Urinary bladder (tissue), 4 donors: ENCODE data around the gene PPIL1. TPM values are rescaled to one million over a fixed set of nuclear protein-coding genes. Genes with fewer than 3 reads are reported as not detected.
A peak's percentile ranks its signal among the peaks of the same experiment; 100 is the strongest.
"Not testable (repeated sequence)": the region's sequence is repeated elsewhere in the genome, so short reads cannot be mapped to it uniquely, and the experiment has no call there.

Experiments used
- DNase-seq: peaks from one replicate; pipeline ENCODE4 v3.0.0-alpha.2; 2015; ENCODE audit errors: extremely low spot score
- H3K27ac ChIP-seq: one replicate; pipeline ENCODE4 v1.5.1; 2013; ENCODE audit warnings: low read depth, mild to moderate bottlenecking, moderate library complexity
- H3K36me3 ChIP-seq: one replicate; pipeline ENCODE4 v1.6.1; 2013; ENCODE audit warnings: mild to moderate bottlenecking, moderate library complexity; ENCODE audit not compliant: insufficient read depth
- H3K4me1 ChIP-seq: one replicate; pipeline ENCODE4 v1.6.1; 2013; ENCODE audit warnings: mild to moderate bottlenecking, moderate library complexity; ENCODE audit not compliant: insufficient read depth
- H3K4me3 ChIP-seq: one replicate; pipeline ENCODE4 v1.5.1; 2013; ENCODE audit warnings: low read depth, low read length
- WGBS: extraction: QIAGEN DNeasy Blood & Tissue Kit; methylation state at CpG from one replicate; pipeline ENCODE4 v1.1.7; 2013; 5-methylcytosine and 5-hydroxymethylcytosine counted together
- polyA plus RNA-seq: library from polyadenylated mRNA; stranded (reverse); fragments of 200-250 nt; gene quantifications from one replicate; pipeline ENCODE4 v1.2.3, GENCODE V29; 2013
- total RNA-seq: library from RNA; depleted of rRNA; stranded (reverse); fragments of >200 nt; gene quantifications from one replicate; pipeline ENCODE4 v1.2.3, GENCODE V29; 2014
- donor health status: healthy with polysubstance abuse.
- donor health status: healthy.

Gene PPIL1
- total and polyA plus RNA-seq, 2 donors, result 17.7 to 29.3 TPM

DNA sequence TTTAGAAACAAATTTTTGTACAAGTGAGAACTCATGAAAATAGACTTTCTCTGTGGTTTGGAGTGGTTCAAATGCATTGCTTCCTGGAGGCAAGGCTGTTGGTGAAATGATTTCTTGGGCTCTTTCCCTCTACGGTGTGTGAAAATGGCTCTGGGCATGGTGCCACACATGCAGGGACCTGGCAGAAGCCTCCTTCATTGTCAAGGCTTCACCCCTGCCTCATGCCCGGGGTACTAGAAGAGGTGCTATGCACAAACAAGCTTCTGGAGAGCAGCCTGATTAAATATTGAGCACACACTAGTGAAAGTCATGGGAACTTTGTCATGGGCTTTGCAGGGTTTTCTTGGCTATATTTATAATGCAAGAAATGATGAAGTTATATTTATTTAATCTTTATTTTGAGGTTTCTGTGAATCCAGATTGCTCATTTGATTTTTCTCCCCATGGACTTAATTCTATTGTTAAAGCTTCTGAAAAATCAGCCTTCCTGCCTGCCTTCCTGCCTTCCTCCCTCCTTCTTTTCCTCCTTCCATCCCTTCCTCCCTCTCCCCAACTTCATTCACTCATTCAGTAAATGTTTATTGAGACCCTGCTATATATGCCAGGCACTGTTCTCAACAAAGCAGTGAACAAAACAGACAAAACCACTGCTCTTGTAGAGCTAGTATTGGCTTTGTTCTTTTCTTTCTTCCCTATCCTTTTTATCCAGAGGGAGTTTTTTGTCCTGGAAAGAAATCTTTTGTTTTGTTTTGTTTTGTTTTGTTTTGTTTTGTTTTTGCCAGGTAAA lies 32.1 kb upstream of the PPIL1 start:
- peaks cover 3% of the 10 kb centered on the region for H3K36me3 ChIP-seq

DNA sequence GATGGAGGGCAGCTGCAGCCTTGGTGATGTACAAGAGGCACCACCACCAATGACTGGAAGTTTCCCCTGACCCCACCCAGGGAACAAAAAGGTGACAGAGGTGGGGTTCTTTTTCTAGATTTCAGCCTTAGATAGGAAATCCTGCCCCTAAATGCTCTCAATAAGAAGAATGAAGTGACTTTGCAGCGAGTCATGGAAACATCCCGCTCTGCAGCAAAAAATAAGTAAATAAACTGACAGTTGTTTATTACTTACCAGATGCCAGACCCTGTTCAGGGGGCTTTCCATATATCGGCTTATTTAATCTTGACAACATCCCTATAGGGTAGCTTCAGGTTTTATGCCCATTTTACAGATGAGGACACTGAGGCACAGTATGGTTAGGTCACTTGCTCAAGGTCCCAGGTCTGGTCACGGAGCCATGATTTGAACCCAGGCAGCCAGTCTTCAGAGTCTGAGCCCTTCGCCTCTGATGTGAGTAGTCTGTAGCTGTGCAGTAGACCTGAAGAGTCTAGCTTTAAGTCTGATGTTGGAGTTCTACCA lies 30.3 kb upstream of the PPIL1 start:
- H3K4me1 ChIP-seq, result peaks cover 2% of the 10 kb centered on the region
- 82% methylated on average over 5 of the region's 5 CpGs for WGBS
- no peak overlapping the region for H3K4me3 ChIP-seq
- peaks cover 3% of the 10 kb centered on the region for H3K36me3 ChIP-seq
- DNase-seq, result no peak
- H3K27ac ChIP-seq, result no peak overlapping the region

More for the DNA sequence above, 32.1 kb upstream of the PPIL1 start:
- no peak for DNase-seq
- Histone ChIP-seq H3K4me3 (no peak overlapping the region), H3K4me1 (peaks cover 2% of the 10 kb centered on the region), H3K27ac (no peak overlapping the region)
- 32% methylated on average over 2 of the region's 2 CpGs for WGBS

- Histone ChIP-seq H3K27ac (peak overlapping the region; percentile 29), H3K4me3 (no peak overlapping the region), H3K4me1 (peaks cover 2% of the 10 kb centered on the region), H3K36me3 (peaks cover 3% of the 10 kb centered on the region)
- no peak for DNase-seq
- 48% methylated on average over 4 of the region's 4 CpGs for WGBS
Measured at GRCh38 chr6:36904114-36904513, 29.5 kb upstream of the PPIL1 start.

- H3K4me3 ChIP-seq, result no peak overlapping the region
- no peaks in the 10 kb centered on the region for H3K4me1 ChIP-seq
- 83% methylated on average over 6 of the region's 6 CpGs for WGBS
- H3K36me3 ChIP-seq, result peaks cover 4% of the 10 kb centered on the region
- no peak overlapping the region for H3K27ac ChIP-seq
- no peak for DNase-seq
Measured at GRCh38 chr6:36897609-36898008, 23.0 kb upstream of the PPIL1 start.

- H3K4me1 ChIP-seq, result no peaks in the 10 kb centered on the region
- H3K36me3 ChIP-seq, result peaks cover 4% of the 10 kb centered on the region
- 94% methylated on average over 8 of the region's 8 CpGs for WGBS
- H3K4me3 ChIP-seq, result no peak overlapping the region
- no peak overlapping the region for H3K27ac ChIP-seq
- DNase-seq, result no peak
Measured at GRCh38 chr6:36893976-36894932, 19.7 kb upstream of the PPIL1 start.

- 95% methylated on average over 2 of the region's 2 CpGs for WGBS
- not testable (repeated sequence) for H3K4me3 ChIP-seq, H3K36me3 ChIP-seq, H3K27ac ChIP-seq, DNase-seq, H3K4me1 ChIP-seq
Measured at GRCh38 chr6:36891153-36891552, 16.6 kb upstream of the PPIL1 start.

DNA sequence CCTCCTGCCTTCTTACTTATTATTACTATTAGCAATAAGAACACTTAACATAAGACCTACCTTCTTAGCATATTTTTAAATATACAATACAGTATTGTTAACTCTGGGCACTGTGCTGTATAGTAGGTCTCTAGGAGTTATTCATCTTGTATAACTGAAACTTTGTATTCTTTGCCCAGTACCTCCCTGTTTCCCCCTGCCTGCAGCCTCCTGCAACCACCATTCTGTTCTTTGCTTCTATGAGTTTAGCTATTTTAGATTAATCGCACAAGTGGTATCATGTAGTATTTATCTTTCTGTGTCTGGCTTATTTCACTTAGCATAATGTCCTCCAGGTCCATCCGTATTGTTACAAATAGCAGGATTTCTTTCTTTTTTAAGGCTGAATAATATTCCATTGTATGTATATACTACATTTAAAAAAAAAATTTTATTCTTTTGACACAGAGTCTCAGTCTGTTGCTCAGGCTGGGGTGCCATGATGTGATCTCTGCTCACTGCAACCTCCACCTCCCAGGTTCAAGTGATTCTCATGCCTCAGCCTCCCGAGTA lies 15.6 kb upstream of the PPIL1 start:
- WGBS, result 91% methylated on average over 3 of the region's 3 CpGs
- no peak overlapping the region for H3K4me3 ChIP-seq
- DNase-seq, result no peak
- H3K4me1 ChIP-seq, result no peaks in the 10 kb centered on the region
- peaks cover 4% of the 10 kb centered on the region for H3K36me3 ChIP-seq
- no peak overlapping the region for H3K27ac ChIP-seq

- H3K4me1 ChIP-seq, result no peaks in the 10 kb centered on the region
- no peak for DNase-seq
- peak overlapping the region; percentile 10 for H3K27ac ChIP-seq
- WGBS, result 53% methylated on average over 6 of the region's 6 CpGs
- no peak overlapping the region for H3K4me3 ChIP-seq
- no peaks in the 10 kb centered on the region for H3K36me3 ChIP-seq
Measured at GRCh38 chr6:36888654-36889481, 14.3 kb upstream of the PPIL1 start.

DNA sequence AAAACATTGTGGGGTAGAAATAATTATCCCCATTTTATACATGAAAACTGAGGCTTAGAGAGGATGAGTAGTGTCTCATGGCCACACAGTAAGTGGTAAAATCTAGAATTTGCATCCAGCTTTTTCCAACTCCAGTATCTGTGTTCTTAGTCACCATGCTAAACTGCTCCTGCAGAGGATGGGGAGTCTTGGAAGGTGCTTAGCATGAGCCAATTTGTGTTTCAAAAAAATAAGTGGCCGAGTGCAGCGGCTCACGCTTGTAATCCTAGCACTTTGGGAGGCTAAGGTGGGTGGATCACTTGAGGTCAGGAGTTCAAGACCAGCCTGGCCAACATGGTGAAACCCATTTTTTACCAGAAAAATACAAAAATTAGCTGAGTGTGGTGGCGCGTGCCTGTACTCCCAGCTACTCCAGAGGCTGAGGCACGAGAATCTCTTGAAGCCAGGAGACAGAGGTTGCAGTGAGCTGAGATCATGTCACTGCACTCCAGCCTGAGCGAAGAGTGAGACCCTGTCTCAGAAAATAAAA lies 13.6 kb upstream of the PPIL1 start:
- H3K27ac ChIP-seq, result no peak overlapping the region
- 88% methylated on average over 7 of the region's 7 CpGs for WGBS

DNA sequence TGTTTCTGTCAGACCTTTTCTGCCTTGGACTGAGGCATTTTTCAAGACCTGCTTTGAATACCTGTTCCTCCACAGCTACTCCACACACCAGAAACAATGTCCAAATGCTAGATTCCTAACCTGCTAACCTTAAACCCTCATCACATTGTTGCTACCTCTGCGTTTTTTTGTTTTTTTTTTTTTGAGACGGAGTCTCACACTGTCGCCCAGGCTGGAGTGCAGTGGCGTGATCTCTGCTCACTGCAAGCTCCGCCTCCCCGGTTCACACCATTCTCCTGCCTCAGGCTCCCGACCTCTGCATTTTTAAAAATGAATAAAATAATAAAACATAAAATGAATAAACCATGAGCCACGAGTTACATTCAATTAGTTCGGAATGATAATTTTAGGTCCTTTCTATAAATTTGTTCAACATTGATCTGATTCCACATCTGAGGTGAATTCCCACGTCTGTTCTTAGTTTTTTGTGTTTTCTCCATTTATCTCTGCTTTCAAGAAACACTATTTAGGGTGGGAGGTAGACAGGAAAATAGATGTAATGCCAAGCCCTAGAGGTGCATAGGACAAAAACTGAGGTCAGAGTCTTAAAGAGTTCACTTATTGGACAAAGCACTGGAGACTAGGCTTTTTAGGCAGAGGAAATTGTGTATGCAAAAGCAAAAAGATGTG lies 12.5 kb upstream of the PPIL1 start:
- Histone ChIP-seq H3K4me1 (no peaks in the 10 kb centered on the region), H3K4me3 (no peak overlapping the region), H3K27ac (no peak overlapping the region), H3K36me3 (no peaks in the 10 kb centered on the region)
- WGBS, result 76% methylated on average over 10 of the region's 10 CpGs
- DNase-seq, result no peak

More for the DNA sequence above, 13.6 kb upstream of the PPIL1 start:
- no peaks in the 10 kb centered on the region for H3K36me3 ChIP-seq
- no peak overlapping the region for H3K4me3 ChIP-seq
- no peaks in the 10 kb centered on the region for H3K4me1 ChIP-seq
- DNase-seq, result no peak

GRCh38 chr6:36885461-36886401 lies 11.1 kb upstream of the PPIL1 start, which contains the start of gene C6orf89:
TSS of gene C6orf89 (plus strand) at chr6:36885952. CDS start at chr6:36899445, 13,493 bp downstream.
- H3K4me3 ChIP-seq, result peak within 1 kb of the TSS; percentile 59

More at GRCh38 chr6:36885461-36886401, 11.1 kb upstream of the PPIL1 start, which contains the start of gene C6orf89:
- DNase-seq, result peak; percentile 95
- H3K4me1 ChIP-seq, result no peaks in the 10 kb centered on the region
- H3K27ac ChIP-seq, result peak within 1 kb of the TSS; percentile 72
- WGBS, result 3% methylated on average over 48 of the region's 48 CpGs
- no peaks in the 10 kb centered on the region for H3K36me3 ChIP-seq
